AG04449 (cell line): ENCODE data around the gene CCNI.
"Not testable (repeated sequence)": the region's sequence is repeated elsewhere in the genome, so short reads cannot be mapped to it uniquely, and the experiment has no call there.

Source experiments
- CTCF ChIA-PET: fragments of 350-600 bp; formaldehyde crosslinking; extraction: SDS; loops from one replicate; lab custom pipeline; 2021; ENCODE audit warnings: antibody characterized with exemption; lab: Yijun Ruan, JAX
- POLR2A ChIA-PET: fragments of 400-600, 350-600 bp; formaldehyde crosslinking; extraction: SDS; loops from one replicate; lab custom pipeline; 2020; ENCODE audit warnings: antibody characterized with exemption, inconsistent platforms; lab: Yijun Ruan, JAX
- DNase-seq: peaks from one replicate; pipeline ENCODE4 v3.0.0-alpha.2; 2010; ENCODE audit warnings: low read depth, low spot score
- H3K4me3 ChIP-seq: 2 replicates; pipeline ENCODE4 v1.5.1; 2011; ENCODE audit warnings: low read depth, mild to moderate bottlenecking, control low read depth, low read length
- CTCF ChIP-seq: IDR thresholded peaks from one replicate; pipeline ENCODE4 v1.5.1; 2011; ENCODE audit warnings: mild to moderate bottlenecking, moderate library complexity, low read length, control low read depth, inconsistent platforms; ENCODE audit not compliant: insufficient read depth; ENCODE audit errors: missing control alignments

CCNI gene

GRCh38 chr4:77072195-77072753 is 3.5 kb downstream of the CCNI start:
- no peak for DNase-seq
- ChIA-PET CTCF (interaction anchor here (0.8 to 19.9 kb wide), 4 partner anchors 12 to 285 kb away, joined by 3 to 222 read pairs (median 4); no protein-coding TSS in a partner anchor), POLR2A (interaction anchor here (0.6 kb wide), 1 partner anchor 324 kb away, joined by 3 read pairs; no protein-coding TSS in a partner anchor)
- TF ChIP-seq CTCF = no peak
- H3K4me3 ChIP-seq = no peak overlapping the region

GRCh38 chr4:77069514-77069913 is 6.3 kb downstream of the CCNI start:
- ChIA-PET POLR2A (interaction anchor here (0.7 kb wide), 2 partner anchors 16 to 153 kb away, joined by 3 to 4 read pairs; no protein-coding TSS in a partner anchor), CTCF (interaction anchor here (0.6 to 19.9 kb wide), 4 partner anchors 10 to 227 kb away, joined by 3 to 222 read pairs (median 3); no protein-coding TSS in a partner anchor)
- not testable (repeated sequence) for DNase-seq

GRCh38 chr4:77065382-77065781 is 10.4 kb downstream of the CCNI start:
- DNase-seq = no peak
- ChIA-PET CTCF (interaction anchor here (1.0 to 19.9 kb wide), 3 partner anchors 14 to 293 kb away, joined by 3 to 222 read pairs (median 4); no protein-coding TSS in a partner anchor), POLR2A (interaction anchor here (1.0 kb wide), 1 partner anchor 9 kb away, joined by 3 read pairs; no protein-coding TSS in a partner anchor)
- TF ChIP-seq CTCF = no peak
- H3K4me3 ChIP-seq = no peak overlapping the region

More at GRCh38 chr4:77069514-77069913, 6.3 kb downstream of the CCNI start:
- H3K4me3 ChIP-seq = not testable (repeated sequence)

- no peak for TF ChIP-seq CTCF
- POLR2A ChIA-PET = no interaction called here
- CTCF ChIA-PET = interaction anchor here (1.3 to 19.9 kb wide), 2 partner anchors 10 to 139 kb away, joined by 4 to 222 read pairs; no protein-coding TSS in a partner anchor
- no peak overlapping the region for H3K4me3 ChIP-seq
- DNase-seq = no peak
Measured at GRCh38 chr4:77062856-77063255, 12.9 kb downstream of the CCNI start.

- no peak overlapping the region for H3K4me3 ChIP-seq
- TF ChIP-seq CTCF = peak; percentile 44
- POLR2A ChIA-PET = no interaction called here
- CTCF ChIA-PET = interaction anchor here (0.6 to 10.0 kb wide), 7 partner anchors 7 to 152 kb away, joined by 3 to 76 read pairs (median 4); no protein-coding TSS in a partner anchor
- DNase-seq = peak; percentile 46
Measured at GRCh38 chr4:77052352-77052751, 23.4 kb downstream of the CCNI start.

- DNase-seq = no peak
- no peak overlapping the region for H3K4me3 ChIP-seq
- POLR2A ChIA-PET = interaction anchor here (0.7 kb wide), 1 partner anchor 152 kb away, joined by 3 read pairs; no protein-coding TSS in a partner anchor
- CTCF ChIA-PET = interaction anchor here (1.3 to 10.0 kb wide), 2 partner anchors 8 to 153 kb away, joined by 5 to 76 read pairs; no protein-coding TSS in a partner anchor
- no peak for TF ChIP-seq CTCF
Measured at GRCh38 chr4:77050962-77051361, 24.8 kb downstream of the CCNI start.
